Stimulated activated CD8-positive, alpha-beta memory T cell treated with anti-CD3 and anti-CD28 coated beads, Interleukin-7, amount 100 ng/mL, for 48 hours (primary cell): Measurements from ENCODE around the gene NKX1-2.
"Not testable (repeated sequence)": the region's sequence is repeated elsewhere in the genome, so short reads cannot be mapped to it uniquely, and the experiment has no call there.

Source experiments
- DNase-seq, 2 donors: peaks; one replicate each; pipeline ENCODE4 v3.0.0-alpha.2; 2020; ENCODE audit warnings: low read depth in 1 of 2; ENCODE audit errors: extremely low read depth in 1 of 2

NKX1-2 gene

GRCh38 chr10:124453960-124454610 is 4.2 kb upstream of the NKX1-2 start:
- no peak for DNase-seq

- DNase-seq, result no peak
These were observed 1.4 kb upstream of the NKX1-2 start for GRCh38 chr10:124451276-124451675.

GRCh38 chr10:124450783-124451057 is 885 bp upstream of the NKX1-2 start:
- no peak for DNase-seq

GRCh38 chr10:124449170-124450011 is 444 bp downstream of the NKX1-2 start:
- no peak for DNase-seq

- DNase-seq, result no peak
These were observed 1.1 kb downstream of the NKX1-2 start for GRCh38 chr10:124448696-124449169.

GRCh38 chr10:124447751-124448466 is 1.9 kb downstream of the NKX1-2 start:
- DNase-seq, result no peak

GRCh38 chr10:124446830-124447750 is 2.7 kb downstream of the NKX1-2 start:
- DNase-seq, result no peak

- not testable (repeated sequence) for DNase-seq
These were observed 8.1 kb downstream of the NKX1-2 start for GRCh38 chr10:124441694-124442093.

GRCh38 chr10:124436191-124436638 is 13.6 kb downstream of the NKX1-2 start:
- DNase-seq, result no peak

- not testable (repeated sequence) for DNase-seq
These were observed 14.2 kb downstream of the NKX1-2 start for GRCh38 chr10:124435683-124436082.

GRCh38 chr10:124433461-124433860 is 16.4 kb downstream of the NKX1-2 start:
- DNase-seq, result no peak

GRCh38 chr10:124430077-124430476 is 19.8 kb downstream of the NKX1-2 start:
- no peak for DNase-seq

- no peak for DNase-seq
These were observed 20.3 kb downstream of the NKX1-2 start for GRCh38 chr10:124429576-124429975.

- DNase-seq, result no peak
These were observed 21.5 kb downstream of the NKX1-2 start for GRCh38 chr10:124428207-124428777.

GRCh38 chr10:124425227-124425962 is 24.4 kb downstream of the NKX1-2 start:
- DNase-seq, result no peak

- DNase-seq, result no peak
These were observed 26.0 kb downstream of the NKX1-2 start for GRCh38 chr10:124423813-124424212.

- DNase-seq, result no peak
These were observed 27.1 kb downstream of the NKX1-2 start for GRCh38 chr10:124422742-124423141.

GRCh38 chr10:124420254-124420653 is 29.6 kb downstream of the NKX1-2 start:
- DNase-seq, result no peak

- DNase-seq, result no peak
These were observed 30.2 kb downstream of the NKX1-2 start for GRCh38 chr10:124419635-124420034.
